ENCODE measurements around the gene C3orf70.
"Not testable (repeated sequence)": the region's sequence is repeated elsewhere in the genome, so short reads cannot be mapped to it uniquely, and the experiment has no call there.

Gene C3orf70

GRCh38 chr3:185151101-185151963 is 1.5 kb downstream of the C3orf70 start:
- DNase-seq = no peak

GRCh38 chr3:185150561-185150960 is 2.3 kb downstream of the C3orf70 start:
- no peak for DNase-seq

GRCh38 chr3:185149591-185149990 is 3.3 kb downstream of the C3orf70 start:
- DNase-seq = no peak

- DNase-seq = no peak
Observed at GRCh38 chr3:185145511-185145910, 7.3 kb downstream of the C3orf70 start.

- no peak for DNase-seq
Observed at GRCh38 chr3:185144784-185145183, 8.1 kb downstream of the C3orf70 start.

GRCh38 chr3:185137821-185138220 is 15.0 kb downstream of the C3orf70 start:
- DNase-seq = no peak

- DNase-seq = no peak
Observed at GRCh38 chr3:185134509-185134908, 18.4 kb downstream of the C3orf70 start.

GRCh38 chr3:185131602-185132256 is 21.1 kb downstream of the C3orf70 start:
- no peak for DNase-seq

GRCh38 chr3:185129083-185129482 is 23.8 kb downstream of the C3orf70 start:
- no peak for DNase-seq

GRCh38 chr3:185126201-185126600 is 26.7 kb downstream of the C3orf70 start:
- no peak for DNase-seq

- DNase-seq = no peak
Observed at GRCh38 chr3:185120126-185120525, 32.7 kb downstream of the C3orf70 start.

GRCh38 chr3:185115371-185115770 is 37.5 kb downstream of the C3orf70 start:
- DNase-seq = no peak

GRCh38 chr3:185114756-185115155 is 38.1 kb downstream of the C3orf70 start:
- DNase-seq = no peak

- DNase-seq = no peak
Observed at GRCh38 chr3:185112186-185112585, 40.7 kb downstream of the C3orf70 start.

GRCh38 chr3:185109012-185109411 is 43.8 kb downstream of the C3orf70 start:
- not testable (repeated sequence) for DNase-seq

GRCh38 chr3:185106256-185106890 is 46.5 kb downstream of the C3orf70 start:
- DNase-seq = not testable (repeated sequence)

GRCh38 chr3:185103359-185104127 is 49.3 kb downstream of the C3orf70 start:
- no peak for DNase-seq

GRCh38 chr3:185094697-185095096 is 58.2 kb downstream of the C3orf70 start:
- no peak for DNase-seq

- no peak for DNase-seq
Observed at GRCh38 chr3:185093116-185093515, 59.7 kb downstream of the C3orf70 start.

GRCh38 chr3:185090811-185091210 is 62.0 kb downstream of the C3orf70 start:
- no peak for DNase-seq

GRCh38 chr3:185089751-185090150 is 63.1 kb downstream of the C3orf70 start:
- no peak for DNase-seq

- no peak for DNase-seq
Observed at GRCh38 chr3:185089343-185089742, 63.5 kb downstream of the C3orf70 start.

GRCh38 chr3:185087419-185087818 is 65.4 kb downstream of the C3orf70 start:
- no peak for DNase-seq

All from central memory CD4-positive, alpha-beta T cell (primary cell).